Esophagus muscularis mucosa (tissue), 4 donors: ENCODE measurements around the gene ZNF827. TPM values are rescaled to one million over a fixed set of nuclear protein-coding genes. Genes with fewer than 3 reads are reported as not detected.
A peak's percentile ranks its signal among the peaks of the same experiment; 100 is the strongest.

Experiments used
- DNase-seq: peaks from one replicate; pipeline ENCODE4 v3.0.0-alpha.2; 2017; ENCODE audit errors: extremely low spot score
- H3K27ac ChIP-seq, 4 donors: fragments of 200-600 bp; sonication (generic); replicated peaks in 1 of 4; 1 replicate in 3 of 4; 2 replicates in 1 of 4; pipeline ENCODE4 v1.5.1; 2016 to 2019; ENCODE audit warnings: mild to moderate bottlenecking in 1 of 4
- H3K27me3 ChIP-seq, 4 donors: fragments of 200-600 bp; sonication (generic); one replicate each; pipeline versions ENCODE4 v1.5.1 to v1.6.0; 2016 to 2019
- H3K36me3 ChIP-seq, 4 donors: fragments of 200-600 bp; sonication (generic); one replicate each; pipeline ENCODE4 v1.5.1; 2016 to 2019
- H3K4me1 ChIP-seq, 4 donors: fragments of 200-600 bp; sonication (generic); one replicate each; pipeline ENCODE4 v1.5.1; 2016 to 2019
- H3K4me3 ChIP-seq, 4 donors: fragments of 200-600 bp; sonication (generic); 1 replicate in 2 of 4; 2 replicates in 2 of 4; pipeline ENCODE4 v1.5.1; 2016 to 2019; ENCODE audit warnings: mild to moderate bottlenecking in 4 of 4, moderate library complexity in 1 of 4
- H3K9me3 ChIP-seq, 4 donors: fragments of 200-600 bp; sonication (generic); 1 replicate in 3 of 4; 2 replicates in 1 of 4; pipeline ENCODE4 v1.5.1; 2016 to 2019
- EP300 ChIP-seq: sonication (generic); formaldehyde crosslinking; IDR thresholded peaks from one replicate; pipeline ENCODE4 v1.6.1; 2017; ENCODE audit warnings: antibody characterized with exemption
- POLR2A ChIP-seq: fragments of 450-650 bp; IDR thresholded peaks from one replicate; pipeline ENCODE4 v1.6.1; 2017; ENCODE audit warnings: antibody characterized with exemption, moderate library complexity, mild to moderate bottlenecking, low read depth
- POLR2AphosphoS5 ChIP-seq, 2 donors: sonication (generic); formaldehyde crosslinking; IDR thresholded peaks; one replicate each; pipeline ENCODE4 v1.6.1; 2017; ENCODE audit warnings: antibody characterized with exemption in 2 of 2
- WGBS: methylation state at CpG from one replicate; pipeline ENCODE4 v1.1.5; 2018; 5-methylcytosine and 5-hydroxymethylcytosine counted together
- intact Hi-C: fragments of 100-400 bp; cut with DNase I; formaldehyde crosslinking; loops from one replicate; pipeline ENCODE4 v1.15.1; 2023
- total RNA-seq, 4 donors: library from RNA; depleted of rRNA; stranded (reverse); fragments of >200 nt; gene quantifications; one replicate each; pipeline versions ENCODE4 v1.1.0 to v1.2.1, GENCODE V29; 2016
- TF ChIP-seq, protein P1 (sequence below), 3 experiments: fragments of 200-600 bp in 2 of 3; fragments of 450-650 bp in 1 of 3; sonication (generic) in 2 of 3; IDR thresholded peaks; one replicate each; pipeline ENCODE4 v1.5.1; 2017 to 2019; ENCODE audit warnings: antibody characterized with exemption in 3 of 3, mild to moderate bottlenecking in 2 of 3, moderate library complexity in 1 of 3

Gene ZNF827
- total RNA-seq, 4 donors from 2014 or later = 11.1 to 27.2 (median 19.0) TPM

DNA sequence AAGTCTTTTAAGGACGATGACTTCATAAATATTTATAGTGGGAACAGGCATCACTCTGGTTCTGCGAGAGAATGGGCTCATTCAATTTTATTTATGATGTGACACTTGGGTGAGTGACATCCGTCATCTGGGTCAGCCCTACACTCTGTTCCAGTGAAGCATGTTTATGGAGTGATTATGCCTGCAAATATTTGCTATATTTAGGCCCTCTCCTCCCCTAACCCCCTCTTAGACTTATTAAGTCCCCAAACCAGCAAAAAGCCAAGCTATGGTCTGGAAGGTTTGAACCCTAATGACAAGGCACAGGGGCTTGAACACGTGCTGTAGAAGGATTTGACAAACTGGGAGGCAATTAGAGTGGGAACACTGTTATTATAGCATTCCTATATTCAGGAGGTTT is 202.8 kb downstream of the ZNF827 start:
- intact Hi-C loops = no loop called here

GRCh38 chr4:145735347-145735675 is 203.3 kb downstream of the ZNF827 start:
- H3K9me3 ChIP-seq = no peaks in the 10 kb centered on the region
- TF ChIP-seq POLR2A (no peak), POLR2AphosphoS5 (IDR thresholded peaks at IDR 0.05) (peak in 1 of 2 donors; percentile 69), EP300 (no peak)
- H3K27me3 ChIP-seq = no peaks in the 10 kb centered on the region
- intact Hi-C loops = no loop called here
- H3K4me1 ChIP-seq = peaks cover 42 to 74% (median 70%) of the 10 kb centered on the region in 4 donors
- peak overlapping the region in 3 of 4 donors; percentile 24 to 74 (median 64) for H3K4me3 ChIP-seq
- 49% methylated on average over 2 of the region's 2 CpGs for WGBS
- H3K36me3 ChIP-seq = no peaks in the 10 kb centered on the region
- DNase-seq = no peak
- peak overlapping the region; percentile 94 to 100 (median 98) for H3K27ac ChIP-seq

More for the DNA sequence above, 202.8 kb downstream of the ZNF827 start:
- peak overlapping the region; percentile 94 to 100 (median 98) for H3K27ac ChIP-seq
- no peak overlapping the region for H3K4me3 ChIP-seq
- H3K4me1 ChIP-seq = peaks cover 42 to 76% (median 71%) of the 10 kb centered on the region in 4 donors
- WGBS = 58% methylated on average over 4 of the region's 4 CpGs
- H3K9me3 ChIP-seq = no peaks in the 10 kb centered on the region
- DNase-seq = no peak
- H3K36me3 ChIP-seq = no peaks in the 10 kb centered on the region
- no peaks in the 10 kb centered on the region for H3K27me3 ChIP-seq
- TF ChIP-seq POLR2A = no peak

DNA sequence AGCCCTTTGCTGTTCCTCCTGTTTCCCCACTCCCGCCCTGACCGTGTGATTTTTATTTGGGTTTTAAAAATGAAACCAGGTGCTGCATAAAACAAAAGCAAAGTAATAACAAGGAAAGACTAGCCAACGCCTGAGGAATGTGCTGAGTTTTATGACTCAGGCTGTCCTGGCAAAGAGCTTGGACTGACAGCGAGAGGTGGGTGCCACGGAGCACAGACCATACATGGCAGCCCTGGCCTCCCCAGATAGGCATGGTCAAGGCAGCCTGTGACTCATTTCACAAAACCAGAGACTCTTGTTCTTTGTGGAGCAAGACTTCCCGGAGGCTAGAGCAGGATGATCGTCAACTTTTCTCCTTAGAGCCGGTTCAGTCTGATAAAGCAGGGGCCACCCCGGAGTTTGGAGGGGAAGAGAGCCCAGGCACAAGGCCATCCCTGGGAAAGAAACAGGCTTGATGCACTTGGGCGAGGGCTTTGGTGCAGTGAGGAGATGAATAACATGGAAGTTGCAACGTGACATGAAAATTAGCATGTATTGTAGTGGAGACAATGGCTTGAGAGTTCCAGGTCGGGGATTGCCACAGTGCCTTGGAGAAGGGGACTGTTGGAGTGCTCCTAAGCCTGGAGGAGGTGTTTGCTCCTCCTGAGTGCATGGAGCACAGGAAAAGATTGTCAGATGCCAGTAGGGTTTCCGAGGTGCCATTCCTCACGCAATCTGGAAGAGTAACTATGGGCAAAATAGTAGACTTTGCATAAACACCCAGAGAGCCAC is 203.9 kb downstream of the ZNF827 start:
- H3K4me1 ChIP-seq = peaks cover 42 to 68% (median 66%) of the 10 kb centered on the region in 4 donors
- H3K27ac ChIP-seq = peak overlapping the region; percentile 94 to 100 (median 98)
- WGBS = 26% methylated on average over 14 of the region's 14 CpGs

GRCh38 chr4:145734031-145734430 is 204.6 kb downstream of the ZNF827 start:
- no peaks in the 10 kb centered on the region for H3K9me3 ChIP-seq
- intact Hi-C loops = no loop called here
- H3K4me3 ChIP-seq = peak overlapping the region; percentile 20 to 74 (median 44)
- WGBS = 66% methylated on average over 7 of the region's 7 CpGs
- no peaks in the 10 kb centered on the region for H3K36me3 ChIP-seq
- no peak for DNase-seq
- H3K27ac ChIP-seq = peak overlapping the region; percentile 94 to 100 (median 98)
- H3K4me1 ChIP-seq = peaks cover 42 to 66% (median 64%) of the 10 kb centered on the region in 4 donors
- TF ChIP-seq POLR2A = no peak
- TF ChIP-seq POLR2AphosphoS5 (IDR thresholded peaks at IDR 0.05) = no peak
- TF ChIP-seq, protein P1, sequence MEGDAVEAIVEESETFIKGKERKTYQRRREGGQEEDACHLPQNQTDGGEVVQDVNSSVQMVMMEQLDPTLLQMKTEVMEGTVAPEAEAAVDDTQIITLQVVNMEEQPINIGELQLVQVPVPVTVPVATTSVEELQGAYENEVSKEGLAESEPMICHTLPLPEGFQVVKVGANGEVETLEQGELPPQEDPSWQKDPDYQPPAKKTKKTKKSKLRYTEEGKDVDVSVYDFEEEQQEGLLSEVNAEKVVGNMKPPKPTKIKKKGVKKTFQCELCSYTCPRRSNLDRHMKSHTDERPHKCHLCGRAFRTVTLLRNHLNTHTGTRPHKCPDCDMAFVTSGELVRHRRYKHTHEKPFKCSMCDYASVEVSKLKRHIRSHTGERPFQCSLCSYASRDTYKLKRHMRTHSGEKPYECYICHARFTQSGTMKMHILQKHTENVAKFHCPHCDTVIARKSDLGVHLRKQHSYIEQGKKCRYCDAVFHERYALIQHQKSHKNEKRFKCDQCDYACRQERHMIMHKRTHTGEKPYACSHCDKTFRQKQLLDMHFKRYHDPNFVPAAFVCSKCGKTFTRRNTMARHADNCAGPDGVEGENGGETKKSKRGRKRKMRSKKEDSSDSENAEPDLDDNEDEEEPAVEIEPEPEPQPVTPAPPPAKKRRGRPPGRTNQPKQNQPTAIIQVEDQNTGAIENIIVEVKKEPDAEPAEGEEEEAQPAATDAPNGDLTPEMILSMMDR (IDR thresholded peaks at IDR 0.05) = no peak
- no peak for TF ChIP-seq EP300
- H3K27me3 ChIP-seq = no peaks in the 10 kb centered on the region

More for the DNA sequence above, 203.9 kb downstream of the ZNF827 start:
- H3K4me3 ChIP-seq = peak overlapping the region; percentile 20 to 74 (median 44)
- no peak for DNase-seq
- intact Hi-C loops = no loop called here
- TF ChIP-seq EP300 = peak; percentile 64
- no peak for TF ChIP-seq POLR2A
- TF ChIP-seq POLR2AphosphoS5 (IDR thresholded peaks at IDR 0.05) = peak; percentile 86
- H3K27me3 ChIP-seq = no peaks in the 10 kb centered on the region
- H3K9me3 ChIP-seq = no peaks in the 10 kb centered on the region
- H3K36me3 ChIP-seq = no peaks in the 10 kb centered on the region

DNA sequence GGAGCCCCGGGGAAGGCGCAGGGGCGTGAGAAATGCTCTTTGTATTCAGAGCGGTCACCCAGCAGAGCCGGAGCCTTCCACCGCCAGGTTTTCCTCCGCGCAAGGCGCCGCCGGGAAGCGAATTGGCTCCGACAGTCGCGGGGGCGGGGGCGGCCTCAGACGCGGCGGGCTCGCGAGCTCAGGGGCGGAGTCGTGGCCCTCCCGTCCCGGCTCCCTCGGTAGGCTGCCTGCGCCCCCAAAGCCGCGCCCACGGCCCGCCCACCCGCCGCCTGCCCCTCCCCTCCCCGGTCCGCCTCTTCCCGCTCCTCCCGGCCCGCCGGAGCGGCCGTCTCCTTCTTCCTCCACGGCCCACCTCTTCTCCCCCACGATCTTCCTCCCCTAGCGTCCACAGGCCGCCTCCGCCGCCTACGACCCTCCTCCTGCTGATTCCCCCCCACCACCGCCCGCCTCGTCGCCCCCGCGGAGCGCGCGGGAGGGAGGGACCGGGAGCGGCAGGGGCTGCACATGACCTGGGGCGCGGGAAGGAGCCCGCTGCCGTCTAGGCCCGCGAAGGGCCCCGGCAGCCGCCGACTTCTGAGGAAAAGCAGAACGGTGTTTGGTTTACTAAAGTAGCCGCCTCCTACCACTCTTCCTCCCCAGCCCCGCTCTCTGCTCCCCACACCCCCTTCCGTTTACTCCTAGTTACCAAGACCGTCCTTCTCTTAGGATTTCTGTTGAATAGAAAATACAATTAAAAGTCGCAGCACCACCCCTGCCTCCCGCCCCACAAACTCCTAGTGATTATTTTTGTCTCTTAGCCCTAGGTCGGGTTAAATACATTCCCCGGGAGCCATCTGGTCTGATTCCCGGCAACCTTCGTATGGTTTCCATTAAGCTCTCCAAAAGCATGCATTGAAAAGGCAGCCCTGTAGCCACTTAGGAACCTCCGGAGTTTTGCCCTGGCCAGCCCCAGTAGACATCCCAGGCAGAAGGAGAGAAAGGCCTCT is 205.4 kb downstream of the ZNF827 start:
- DNase-seq = peak; percentile 95
- under 1% methylated on average over 30 of the region's 81 CpGs for whole genome bisulfite sequencing
- H3K4me1 ChIP-seq = peaks cover 42 to 66% (median 64%) of the 10 kb centered on the region in 4 donors
- H3K4me3 ChIP-seq = peak overlapping the region; percentile 64 to 74 (median 65)
- no peaks in the 10 kb centered on the region for H3K9me3 ChIP-seq
- TF ChIP-seq POLR2AphosphoS5 (IDR thresholded peaks at IDR 0.05) (peak; percentile 88 to 97), EP300 (peak; percentile 24), POLR2A (peak; percentile 84)
- TF ChIP-seq, protein P1 (IDR thresholded peaks at IDR 0.05) = peak in 2 of 3 experiments; percentile 7 to 17
- no peaks in the 10 kb centered on the region for H3K36me3 ChIP-seq
- intact Hi-C loops = loop anchor here (2.0 kb wide), 1 partner anchor 206 kb away; the partner anchor contains the start of gene ZNF827
- no peaks in the 10 kb centered on the region for H3K27me3 ChIP-seq
- peak overlapping the region; percentile 94 to 100 (median 98) for H3K27ac ChIP-seq
